GM18907 (cell line): ENCODE measurements around the gene TLL2.

ENCODE experiments used
- ATAC-seq: cut with Tn5 transposase; IDR thresholded peaks from one replicate; pipeline ENCODE4 v1.9.1; 2021; ENCODE audit warnings: mild to moderate bottlenecking, moderate library complexity; ENCODE audit not compliant: unreplicated experiment

The TLL2 gene

GRCh38 chr10:96431211-96431970 is 82.3 kb downstream of the TLL2 start:
- ATAC-seq = no peak

- no peak for ATAC-seq
Measured at GRCh38 chr10:96427291-96427690, 86.4 kb downstream of the TLL2 start.

- ATAC-seq = no peak
Measured at GRCh38 chr10:96422525-96422924, 91.2 kb downstream of the TLL2 start.

GRCh38 chr10:96421995-96422394 is 91.7 kb downstream of the TLL2 start:
- ATAC-seq = no peak

- ATAC-seq = no peak
Measured at GRCh38 chr10:96420228-96421009, 93.3 kb downstream of the TLL2 start.

- no peak for ATAC-seq
Measured at GRCh38 chr10:96419351-96419750, 94.4 kb downstream of the TLL2 start.

- no peak for ATAC-seq
Measured at GRCh38 chr10:96418582-96418981, 95.1 kb downstream of the TLL2 start.

- no peak for ATAC-seq
Measured at GRCh38 chr10:96417441-96417840, 96.3 kb downstream of the TLL2 start.

GRCh38 chr10:96416643-96417042 is 97.1 kb downstream of the TLL2 start:
- no peak for ATAC-seq

- no peak for ATAC-seq
Measured at GRCh38 chr10:96415891-96416554, 97.7 kb downstream of the TLL2 start.

- ATAC-seq = no peak
Measured at GRCh38 chr10:96415150-96415890, 98.4 kb downstream of the TLL2 start.

GRCh38 chr10:96414303-96414702 is 99.4 kb downstream of the TLL2 start:
- no peak for ATAC-seq

GRCh38 chr10:96413151-96413787 is 100.5 kb downstream of the TLL2 start:
- ATAC-seq = no peak

GRCh38 chr10:96411716-96412320 is 101.9 kb downstream of the TLL2 start:
- no peak for ATAC-seq

- no peak for ATAC-seq
Measured at GRCh38 chr10:96410296-96410695, 103.4 kb downstream of the TLL2 start.

GRCh38 chr10:96408201-96408600 is 105.5 kb downstream of the TLL2 start:
- ATAC-seq = no peak

- ATAC-seq = no peak
Measured at GRCh38 chr10:96407560-96408069, 106.1 kb downstream of the TLL2 start.

GRCh38 chr10:96406091-96406490 is 107.6 kb downstream of the TLL2 start:
- ATAC-seq = no peak

GRCh38 chr10:96402417-96403305 is 111.1 kb downstream of the TLL2 start:
- ATAC-seq = no peak
